Transverse colon (tissue), 3 donors: ENCODE data around the gene KLHL11.

Experiments used
- CTCF ChIP-seq, 5 experiments: fragments of 200-600 bp in 3 of 5; fragments of 450-650 bp in 2 of 5; sonication (generic) in 3 of 5; IDR thresholded peaks; 1 replicate in 2 of 5; 2 replicates in 3 of 5; pipeline ENCODE4 v1.5.1; 2016 to 2017; ENCODE audit warnings: antibody characterized with exemption in 5 of 5, inconsistent platforms in 3 of 5, mild to moderate bottlenecking in 2 of 5, moderate library complexity in 1 of 5
- EP300 ChIP-seq: sonication (generic); formaldehyde crosslinking; IDR thresholded peaks from one replicate; pipeline ENCODE4 v1.6.1; 2017; ENCODE audit warnings: antibody characterized with exemption, low read depth
- POLR2A ChIP-seq: fragments of 450-650 bp; IDR thresholded peaks from one replicate; pipeline ENCODE4 v1.6.1; 2016; ENCODE audit warnings: antibody characterized with exemption, mild to moderate bottlenecking, moderate library complexity

GRCh38 chr17:41905172-41905571 lies 39.9 kb upstream of the KLHL11 start:
- TF ChIP-seq CTCF (IDR thresholded peaks at IDR 0.05) (no peak), EP300 (no peak), POLR2A (no peak)
